ENCODE results near the gene RNF121.

Gene RNF121

DNA sequence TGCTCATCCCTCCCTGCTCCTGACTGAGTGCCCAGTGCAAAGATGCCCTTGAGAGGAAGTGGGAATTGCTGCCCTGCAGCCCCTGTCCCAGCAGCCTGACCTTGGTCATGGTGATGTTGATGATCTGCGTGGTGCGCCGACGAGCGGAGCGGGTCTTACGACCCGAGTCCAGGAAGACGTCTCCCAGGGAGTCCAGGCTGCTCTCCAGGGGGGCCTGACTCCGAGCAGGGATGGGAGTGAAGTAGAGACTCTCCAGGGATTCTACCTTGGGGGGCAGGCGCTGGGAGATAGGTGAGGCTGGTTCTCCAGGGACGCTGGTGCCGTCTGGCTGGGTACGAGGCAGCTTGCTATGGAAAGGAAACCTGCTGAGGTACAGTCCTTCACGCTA lies 78.2 kb downstream of the RNF121 start:
- DNase-seq: no peak

DNA sequence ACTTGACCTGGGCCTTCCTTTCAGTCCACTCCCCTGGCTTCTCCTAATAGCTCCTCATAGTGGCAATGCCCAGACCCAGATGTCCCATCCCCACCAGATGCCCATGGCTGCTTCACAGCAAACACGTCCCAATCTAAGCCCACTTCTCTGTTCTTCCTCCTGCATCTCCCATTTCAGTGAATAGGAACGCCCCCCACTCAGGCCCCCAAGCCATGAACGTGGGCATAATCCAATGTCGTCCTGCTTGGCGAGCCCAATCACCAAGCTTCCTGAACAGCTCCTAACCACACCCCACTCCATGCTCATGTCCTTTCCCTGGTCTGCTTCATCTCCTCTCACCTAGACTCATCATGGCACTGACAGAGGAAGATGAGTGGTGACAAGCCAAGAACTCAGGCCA lies 78.7 kb downstream of the RNF121 start:
- no peak for DNase-seq

DNA sequence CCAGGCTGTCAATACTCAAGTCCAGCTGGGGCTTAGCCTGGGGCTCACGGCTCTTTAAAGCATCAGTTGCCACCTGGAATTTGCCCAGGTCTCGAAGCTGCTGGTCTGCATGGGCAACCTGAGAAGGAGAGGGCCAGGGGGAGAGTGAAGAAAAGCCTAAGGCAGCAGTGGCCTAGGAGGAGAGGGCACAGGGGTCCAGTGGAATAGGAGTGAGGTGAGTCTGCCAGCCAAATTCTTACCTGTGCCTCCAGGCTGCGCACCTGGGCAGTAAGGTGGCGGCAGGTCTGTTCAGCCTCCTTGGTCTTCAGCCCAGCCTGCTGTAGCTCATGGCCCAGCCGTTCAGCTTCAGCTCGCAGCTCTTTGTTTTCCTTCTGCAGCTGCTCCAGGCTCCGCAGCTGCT lies 79.9 kb downstream of the RNF121 start:
- DNase-seq: no peak

DNA sequence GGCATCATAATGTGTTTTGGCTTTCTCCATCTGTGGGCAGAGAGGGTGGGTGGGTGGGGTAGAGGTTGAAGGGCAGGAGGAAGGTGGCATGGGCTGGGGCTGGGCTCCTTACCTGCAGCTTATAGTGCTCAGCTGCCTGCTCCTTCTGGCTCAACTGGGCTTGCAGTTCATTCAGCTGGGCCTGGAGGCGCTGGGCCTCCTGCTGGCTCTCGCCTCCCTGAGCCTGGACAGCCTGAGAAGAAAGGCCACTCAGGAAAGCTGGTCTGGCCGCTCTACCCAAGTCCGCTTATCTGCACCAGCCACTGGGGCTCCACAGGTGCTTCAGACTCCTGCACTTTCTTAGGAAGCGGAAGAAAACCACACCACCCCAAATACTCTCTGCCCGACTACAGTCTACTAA lies 80.3 kb downstream of the RNF121 start:
- no peak for DNase-seq

DNA sequence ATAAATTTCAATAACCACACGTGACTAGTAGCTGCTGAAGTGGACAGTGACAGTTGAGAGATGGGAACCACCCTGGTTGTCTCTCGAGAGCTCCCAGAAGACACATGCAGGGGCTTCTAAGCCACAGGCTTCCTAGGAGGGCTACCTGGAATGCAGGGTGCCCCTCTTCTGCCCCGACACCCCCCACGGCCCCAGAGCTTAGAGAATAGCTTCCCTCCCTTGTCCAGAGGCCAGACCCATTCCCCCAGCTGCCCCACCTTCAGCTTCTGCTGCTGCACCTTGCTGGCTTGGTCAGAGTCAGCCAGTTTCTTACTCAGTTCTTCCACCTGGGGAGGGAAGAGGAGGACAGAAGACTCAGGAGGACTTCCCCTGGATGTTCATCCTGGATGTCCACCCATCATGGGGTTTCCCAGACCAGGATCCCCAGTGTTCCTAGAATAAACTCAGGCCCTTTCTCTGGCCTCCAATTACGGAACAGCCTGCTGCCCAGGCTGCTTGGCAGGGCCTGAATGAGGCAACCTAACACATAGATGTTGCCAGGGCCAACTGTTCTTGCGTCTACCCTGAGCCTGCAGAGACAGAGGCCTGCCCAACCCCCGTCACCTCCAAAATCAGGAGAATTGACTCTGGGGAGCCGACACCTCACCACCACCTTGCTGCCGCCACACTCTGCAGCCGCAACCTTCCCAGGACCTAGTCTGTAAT lies 81.8 kb downstream of the RNF121 start:
- DNase-seq: no peak

DNA sequence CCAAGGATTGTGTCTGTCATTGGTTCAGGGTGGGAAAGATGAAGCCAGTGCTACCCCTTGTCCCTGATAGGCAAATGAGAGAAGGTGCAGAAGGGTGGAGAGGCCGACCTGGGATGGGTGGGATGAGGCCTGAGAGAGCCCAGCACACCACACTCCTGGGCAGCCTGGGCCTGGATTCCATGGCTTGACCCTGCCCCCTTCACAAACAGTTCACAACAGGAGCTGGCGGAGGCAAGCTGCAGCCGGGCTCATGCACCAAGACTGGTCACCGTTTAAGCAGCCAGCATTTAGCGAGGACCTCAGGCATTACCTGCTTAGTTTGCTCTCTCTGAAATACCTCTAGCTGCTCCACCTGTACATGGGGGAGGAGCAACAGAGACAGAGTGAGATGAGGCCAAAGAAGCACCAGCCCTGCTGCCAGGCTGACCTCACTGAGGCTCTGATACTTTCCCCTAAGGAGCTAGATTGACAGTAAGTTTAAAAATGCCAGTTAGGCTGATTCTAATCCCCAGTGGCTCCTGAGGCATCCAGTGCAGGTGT lies 83.3 kb downstream of the RNF121 start:
- no peak for DNase-seq

DNA sequence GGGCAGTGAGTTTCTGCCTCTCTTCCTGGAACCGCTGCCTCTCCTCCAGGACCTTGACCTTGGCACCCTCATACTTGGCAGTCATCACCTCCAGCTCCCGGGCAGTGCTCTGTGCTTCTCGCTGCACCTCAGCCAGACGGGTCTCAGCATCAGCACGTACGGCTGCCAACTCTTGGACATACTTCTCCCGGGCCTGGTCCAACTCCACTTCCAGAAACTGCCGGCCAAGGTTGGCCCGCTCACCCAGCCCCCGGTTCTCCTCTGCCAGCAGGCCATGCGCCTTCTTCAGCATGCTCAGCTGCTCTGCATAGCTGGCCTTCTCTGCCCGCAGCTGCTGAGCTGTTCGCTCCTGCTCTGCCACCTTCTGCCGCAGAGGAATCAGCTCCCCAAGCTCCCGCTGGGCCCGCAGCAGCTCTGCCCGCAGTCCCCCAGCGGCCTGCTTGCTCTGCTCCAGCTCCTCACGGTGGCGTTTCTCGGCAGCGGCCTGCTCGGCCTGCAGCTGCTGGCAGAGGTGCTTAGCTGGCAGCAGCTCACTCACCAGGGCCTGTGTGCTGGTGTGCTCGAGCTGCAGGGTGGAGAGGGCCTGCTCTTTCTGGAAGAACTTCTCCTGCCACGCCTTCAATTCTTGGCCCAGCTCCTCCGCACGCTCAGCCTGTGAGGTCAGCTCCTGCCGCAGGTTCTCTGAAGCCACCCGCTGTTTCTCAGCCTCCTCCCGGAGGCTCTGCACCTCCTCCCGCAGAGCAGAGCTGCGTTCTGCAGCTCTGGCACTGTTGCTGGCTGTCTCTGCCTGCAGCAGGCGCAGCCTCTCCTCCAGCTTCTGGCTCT lies 84.3 kb downstream of the RNF121 start:
- DNase-seq: no peak

DNA sequence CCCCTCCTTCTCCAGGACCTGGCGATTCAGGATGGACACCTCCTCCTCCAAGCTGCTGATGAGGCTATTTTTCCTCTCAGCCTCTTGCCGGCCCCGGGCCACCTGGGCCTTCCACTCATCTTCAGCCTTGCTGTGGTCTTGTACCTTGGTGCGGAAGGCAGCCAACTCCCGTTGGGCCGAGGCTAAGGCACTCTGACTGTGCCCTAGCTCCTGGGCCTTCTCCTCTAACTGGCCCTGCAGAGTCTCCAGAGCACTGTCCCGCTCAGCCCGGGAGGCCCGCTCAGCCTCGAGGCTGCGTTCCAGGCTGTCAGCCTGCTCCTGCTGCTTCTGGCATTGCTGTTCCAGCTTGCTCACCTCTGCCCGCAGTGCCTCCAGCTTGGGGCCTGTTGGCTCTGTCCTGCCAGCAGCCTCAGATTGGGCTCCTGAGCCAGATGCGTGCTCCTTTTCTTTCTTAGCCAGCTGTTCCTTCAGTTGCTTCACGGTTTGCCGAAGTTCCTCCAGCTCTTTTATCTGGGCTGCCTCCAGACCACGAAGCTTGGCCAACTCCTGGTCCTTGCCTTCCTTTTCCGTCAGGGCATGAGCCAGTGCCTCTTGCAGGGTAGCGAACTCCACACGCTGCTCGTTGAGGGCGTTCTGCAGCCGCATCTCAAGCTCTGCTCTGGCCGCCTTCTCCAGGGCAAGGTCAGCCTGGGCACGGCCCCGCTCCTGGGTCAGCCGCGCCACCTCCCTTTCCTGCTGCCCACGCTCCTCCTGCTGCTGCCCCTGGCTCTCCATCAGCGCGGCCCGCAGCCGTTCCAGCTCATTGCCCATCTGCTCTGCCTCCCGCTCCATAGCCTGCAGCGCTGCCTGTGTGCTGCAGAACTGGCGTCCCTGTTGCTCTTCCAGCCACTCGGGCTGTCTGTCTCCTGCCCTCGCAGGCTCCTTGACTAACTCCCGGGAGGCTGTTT lies 85.2 kb downstream of the RNF121 start:
- no peak for DNase-seq

DNA sequence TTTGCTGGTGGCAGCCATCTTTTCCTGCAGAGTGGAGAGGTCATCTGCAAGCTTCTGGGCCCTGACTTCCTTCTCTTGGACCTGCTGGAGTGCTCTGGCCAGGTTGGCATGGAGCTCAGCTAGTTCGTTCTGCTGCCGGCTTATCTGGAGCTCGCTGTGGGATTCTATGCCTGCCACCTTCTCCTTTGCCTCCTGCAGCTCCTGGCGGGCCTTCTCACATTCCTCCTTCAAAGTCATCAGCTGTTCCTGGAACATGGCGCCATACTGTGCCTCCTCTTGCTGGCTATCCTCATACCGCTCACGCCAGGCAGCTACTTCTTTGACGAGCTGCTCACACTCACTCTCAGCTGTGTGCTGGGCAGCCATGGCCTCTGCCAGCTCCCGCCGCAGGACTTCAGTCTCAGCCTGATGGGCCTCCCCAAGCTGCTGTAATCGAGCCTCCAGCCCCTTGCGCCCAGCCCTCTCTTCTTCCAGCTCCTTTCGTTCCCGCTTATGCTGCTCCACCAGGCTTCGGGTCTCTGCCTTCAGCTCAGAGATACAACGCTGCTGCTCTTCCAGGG lies 86.0 kb downstream of the RNF121 start:
- DNase-seq: no peak

DNA sequence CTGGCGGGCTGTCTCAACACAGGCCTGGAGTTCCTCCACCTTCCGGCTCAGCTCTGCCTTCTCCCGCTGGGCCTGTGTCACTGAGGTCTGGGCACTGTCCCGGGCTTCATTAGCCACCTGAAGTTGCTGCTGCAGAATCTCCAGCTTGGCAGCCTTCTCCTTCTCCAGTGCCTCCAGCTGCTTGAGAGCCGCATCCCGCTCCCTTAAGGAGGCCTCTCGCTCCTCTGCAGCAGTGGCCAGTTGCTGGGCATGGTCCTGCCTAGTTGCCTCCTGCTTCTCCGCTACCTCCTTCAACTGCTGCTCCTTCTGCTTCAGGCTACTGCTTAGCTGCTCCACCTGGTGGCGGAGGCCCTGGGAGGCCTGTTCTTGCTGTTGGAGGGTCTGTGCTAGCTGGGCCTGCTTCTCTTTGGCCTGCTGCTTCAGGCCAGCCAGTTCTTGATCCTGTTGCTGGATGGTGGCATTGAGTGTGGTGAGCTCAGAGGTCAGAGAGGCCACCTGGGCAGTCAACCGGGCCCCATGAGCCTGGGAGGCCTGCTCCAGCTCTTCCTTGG lies 86.7 kb downstream of the RNF121 start:
- no peak for DNase-seq

DNA sequence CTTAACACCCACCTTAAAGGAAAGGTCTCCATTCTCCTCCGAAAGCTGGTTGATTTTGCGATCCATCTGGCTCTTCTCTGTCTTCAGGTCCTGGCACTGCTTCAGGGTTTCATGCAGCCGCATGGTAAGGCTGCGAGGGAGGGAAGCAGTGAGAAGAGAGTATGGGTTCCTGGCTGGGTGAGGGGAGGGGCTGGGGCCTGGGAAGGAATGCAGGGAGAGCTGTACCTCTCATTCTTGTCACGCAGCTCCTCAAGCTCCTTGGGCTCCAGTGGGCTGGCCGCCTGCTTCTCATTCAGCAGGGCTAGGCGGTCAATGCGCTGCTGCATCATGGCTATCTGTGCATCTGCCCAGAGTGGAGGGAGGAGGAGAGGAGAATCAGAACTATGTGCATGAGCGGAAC lies 89.3 kb downstream of the RNF121 start:
- DNase-seq: no peak

DNA sequence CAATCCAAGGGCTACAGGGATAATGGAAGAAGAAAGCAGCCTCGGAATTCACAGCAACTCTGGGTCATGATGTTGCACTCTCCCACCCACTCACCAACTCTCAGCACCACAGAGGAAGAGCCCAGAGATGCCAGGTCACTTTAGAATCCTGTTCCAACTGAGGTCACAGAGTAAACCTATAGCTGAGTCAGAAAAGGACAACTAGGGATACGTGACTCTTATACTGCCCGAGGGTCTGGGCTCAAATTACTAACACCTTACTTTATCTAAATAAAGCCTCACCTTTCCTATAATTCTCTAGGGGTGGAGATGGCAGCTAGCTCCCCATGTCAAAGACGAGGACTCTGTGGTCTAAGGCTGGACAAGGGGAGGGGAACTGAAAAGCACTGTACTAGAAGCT lies 94.5 kb downstream of the RNF121 start:
- DNase-seq: no peak

DNA sequence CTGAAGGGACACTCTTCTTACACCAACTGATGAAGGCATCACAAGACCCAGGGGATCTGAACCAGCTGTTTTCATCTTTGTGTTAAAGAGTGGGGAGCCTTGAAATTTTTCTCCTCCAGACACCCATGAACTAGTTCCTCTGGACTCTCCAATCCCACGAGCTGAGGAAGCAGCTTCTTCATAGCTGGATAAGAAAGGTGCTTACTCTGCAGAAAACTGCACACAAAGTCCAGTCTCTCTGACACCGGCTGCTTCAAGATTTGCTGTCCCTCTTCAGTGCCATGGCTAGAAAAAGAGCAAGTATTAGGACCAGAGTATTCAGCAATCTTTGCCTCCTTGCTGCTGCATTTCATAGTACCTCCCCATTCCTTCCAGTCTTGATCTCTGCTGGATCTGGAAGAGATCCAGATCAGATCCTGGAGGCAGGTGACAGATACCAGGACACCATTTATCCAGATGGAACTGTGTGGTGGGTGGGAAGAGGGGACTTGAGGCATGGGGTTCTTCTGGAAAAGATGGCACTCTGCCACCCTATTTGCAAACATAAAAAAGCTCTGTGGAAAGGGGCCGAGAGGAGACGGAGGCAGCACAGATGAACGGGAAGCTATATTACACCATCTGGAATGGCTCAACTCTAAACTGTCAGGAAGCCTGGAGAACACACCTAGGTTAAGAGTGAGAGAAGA lies 95.4 kb downstream of the RNF121 start:
- no peak for DNase-seq

DNA sequence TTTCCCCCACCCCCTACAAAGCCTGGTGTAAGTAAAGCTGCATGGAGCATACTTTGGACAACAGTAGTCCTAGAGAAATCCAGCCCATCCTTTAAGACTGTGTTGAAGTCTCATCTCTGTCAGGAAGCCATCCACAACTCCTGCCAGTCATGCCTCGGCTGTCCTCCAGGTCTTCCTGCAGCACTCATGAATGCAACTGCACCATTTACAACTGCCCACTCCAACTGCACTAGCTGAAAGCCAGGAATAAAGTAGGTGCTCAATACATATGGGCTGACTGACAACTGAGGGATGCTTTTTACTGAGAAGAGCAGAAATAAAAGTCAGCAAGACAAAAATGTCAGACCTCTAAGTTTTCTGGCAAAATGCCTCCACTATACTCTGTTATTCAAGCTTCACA lies 97.2 kb downstream of the RNF121 start:
- DNase-seq: no peak

DNA sequence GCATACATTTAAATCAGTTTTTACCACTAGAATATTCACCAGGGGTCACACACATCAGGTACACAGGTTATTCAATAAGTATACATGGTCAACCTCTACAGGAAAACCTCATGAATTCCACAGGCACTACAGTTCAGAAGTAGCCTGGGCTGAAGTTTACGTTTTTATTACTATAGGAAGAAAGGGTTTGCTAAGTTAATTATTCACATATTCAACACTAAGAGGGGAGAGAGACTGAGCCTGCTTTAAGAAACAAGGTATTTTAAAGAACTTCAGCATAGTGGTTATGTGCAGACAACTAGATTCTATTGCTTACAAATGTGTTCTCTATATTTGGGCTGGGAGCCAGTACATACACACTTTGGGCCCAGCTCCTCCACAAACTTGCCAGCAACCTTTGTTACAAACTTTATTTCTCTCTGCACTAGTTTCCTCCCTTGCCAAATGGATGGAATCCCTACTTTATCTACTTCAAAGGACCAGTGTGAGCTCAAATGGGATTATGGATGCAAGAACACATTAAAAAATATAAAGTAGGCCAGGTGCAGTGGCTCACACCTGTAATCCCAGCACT lies 101.7 kb downstream of the RNF121 start:
- no peak for DNase-seq

DNA sequence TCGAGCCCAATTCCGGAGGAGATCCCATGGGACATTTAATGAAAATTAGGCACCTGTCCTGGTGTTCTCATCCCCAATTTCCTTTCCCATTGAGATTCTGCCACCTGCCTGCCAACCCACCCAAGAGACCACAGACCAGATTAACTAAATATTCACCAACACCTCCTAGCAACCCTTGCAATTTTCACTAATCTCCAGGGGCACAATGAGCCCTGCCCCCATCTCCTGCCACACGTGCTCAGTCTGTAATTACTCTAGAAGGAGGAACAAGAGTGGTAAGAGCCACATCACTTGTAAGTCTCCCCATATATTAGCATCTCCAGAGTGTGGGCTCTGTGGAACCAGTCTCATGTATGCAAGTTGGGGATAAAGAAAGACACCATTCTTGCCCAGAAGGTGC lies 107.8 kb downstream of the RNF121 start:
- peak; percentile 63 for DNase-seq

DNA sequence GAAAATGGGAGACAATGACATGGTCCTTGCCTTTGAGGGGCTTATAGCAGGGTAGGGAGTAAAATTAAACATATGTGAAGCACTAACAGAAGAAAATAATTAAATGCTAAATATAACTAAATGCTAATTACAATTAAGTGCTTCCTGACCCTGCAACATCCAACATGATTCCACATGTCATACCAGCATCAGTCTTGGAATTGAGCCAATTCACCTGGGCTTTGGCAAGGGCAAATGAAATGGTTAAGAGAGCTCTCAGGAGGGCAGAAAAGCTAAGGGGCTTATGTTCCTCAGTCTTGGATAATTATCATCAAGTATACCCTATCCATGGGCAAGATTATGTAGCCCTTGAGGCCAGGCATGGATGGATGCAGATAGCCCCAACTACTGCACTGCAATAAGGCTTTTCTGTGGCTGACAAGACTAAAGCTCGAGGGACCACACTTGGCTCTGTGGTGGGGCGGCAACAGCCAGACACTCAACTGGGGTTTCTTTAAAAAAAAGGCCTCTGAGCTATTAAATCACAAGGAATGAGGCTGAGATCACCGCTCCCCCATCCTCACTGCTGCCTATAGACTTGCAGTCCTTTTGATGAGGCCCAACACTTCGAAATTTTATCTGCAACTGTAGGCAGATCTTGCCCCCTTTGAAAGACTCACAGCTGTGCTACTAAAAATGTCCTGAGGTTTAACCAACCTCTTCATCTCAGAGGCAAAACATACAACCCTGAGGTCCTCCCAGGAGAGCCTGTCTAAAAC lies 108.9 kb downstream of the RNF121 start:
- peak; percentile 34 for DNase-seq

DNA sequence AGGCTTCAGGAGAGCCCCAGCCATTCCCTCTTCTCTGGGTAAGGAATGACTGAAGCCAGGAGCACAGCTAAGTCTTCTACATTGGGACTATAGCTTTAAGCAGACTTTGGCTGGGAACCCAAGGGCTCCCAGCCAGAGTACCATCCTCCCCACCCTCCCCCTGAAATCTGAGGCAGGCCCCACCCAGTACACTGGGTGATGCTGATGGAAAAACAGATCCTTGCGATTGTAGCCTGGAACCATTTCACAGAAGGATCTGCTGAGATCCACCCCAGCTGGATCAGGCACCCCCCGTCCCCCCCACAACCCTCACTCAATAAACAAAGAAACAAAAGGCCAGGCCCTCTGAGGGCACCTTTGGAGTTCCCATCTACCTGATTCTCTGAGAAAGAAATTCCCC lies 109.6 kb downstream of the RNF121 start:
- no peak for DNase-seq

DNA sequence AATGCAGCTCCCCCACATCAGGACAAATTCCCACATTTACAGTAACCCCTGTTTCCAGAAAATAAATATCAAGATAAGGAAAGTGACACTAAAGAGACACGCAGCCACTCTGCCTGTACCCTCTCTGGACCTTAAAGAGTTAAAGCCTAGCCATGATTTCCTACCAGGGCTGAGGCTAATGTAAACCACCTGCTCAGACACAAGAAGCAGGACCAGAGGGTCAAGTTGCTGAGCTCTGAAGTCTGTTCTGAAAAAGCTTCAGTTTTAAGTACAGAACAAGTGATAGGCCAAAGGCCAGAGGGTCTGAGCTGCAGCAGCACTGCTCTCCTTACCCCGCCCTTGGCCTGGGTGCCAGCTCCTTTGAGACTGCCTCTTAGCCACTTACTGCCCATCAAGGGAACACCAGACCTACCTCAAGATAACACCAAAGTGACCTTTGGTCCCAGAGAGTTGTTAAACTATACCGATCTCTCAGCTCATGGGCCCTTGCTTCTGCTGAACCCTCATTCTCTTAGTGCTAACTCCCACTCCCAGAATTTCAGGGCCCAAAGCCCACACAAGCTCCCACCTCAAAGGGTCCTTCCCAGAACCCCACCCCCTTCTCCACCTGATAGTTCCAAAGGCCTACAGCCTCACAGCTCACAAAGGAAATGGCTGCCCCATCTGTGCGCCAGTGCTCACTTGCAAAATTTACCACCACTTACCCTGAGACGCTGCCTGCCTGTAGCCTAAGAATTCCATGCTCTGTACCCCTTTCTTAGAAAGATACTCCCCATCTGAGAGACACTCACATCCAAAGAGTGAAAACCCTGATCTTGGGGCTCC lies 110.4 kb downstream of the RNF121 start:
- no peak for DNase-seq

DNA sequence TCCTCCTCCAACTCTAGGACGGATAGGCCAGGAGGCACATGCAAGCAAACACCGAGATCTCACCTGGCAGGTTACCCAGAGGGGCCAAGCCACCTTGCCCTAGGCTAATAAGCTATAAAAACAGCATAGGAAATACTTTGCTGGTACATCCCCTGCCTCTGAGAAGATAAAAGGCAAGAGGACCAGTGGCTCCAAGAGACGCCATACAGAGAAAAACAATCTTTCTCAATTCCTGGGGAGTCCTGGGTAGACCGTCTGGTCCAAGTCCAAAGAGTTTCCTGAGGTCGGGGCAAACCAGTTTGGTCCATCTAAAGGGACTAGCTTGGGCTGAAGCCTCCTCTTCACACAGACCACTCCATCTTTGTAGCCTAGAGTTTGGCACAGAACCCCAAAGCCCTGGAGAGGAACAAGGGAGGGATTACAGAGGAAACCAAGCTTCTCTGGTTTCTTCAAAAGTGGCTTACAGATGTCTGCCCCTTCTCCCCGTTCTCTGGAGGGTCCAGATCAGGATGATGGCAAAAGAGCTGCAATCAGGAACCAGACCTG lies 111.1 kb downstream of the RNF121 start:
- no peak for DNase-seq

Measured in NCI-H1436 treated with DMSO at 0.1 percent for 48 hours (cell line).